Measurements from ENCODE around the gene PDZK1IP1.

The PDZK1IP1 gene

GRCh38 chr1:47192458-47193384 is 2.9 kb upstream of the PDZK1IP1 start:
- peaks cover 7% of the 10 kb centered on the region for H3K27me3 Mint-ChIP-seq
- H3K27ac Mint-ChIP-seq, result no peak overlapping the region
- H3K4me3 Mint-ChIP-seq, result no peak overlapping the region
- H3K4me1 Mint-ChIP-seq (ENCODE audit: low read depth), result no peaks in the 10 kb centered on the region
- H3K36me3 Mint-ChIP-seq (ENCODE audit: low read depth), result no peaks in the 10 kb centered on the region
- H3K9me3 Mint-ChIP-seq, result no peaks in the 10 kb centered on the region

- H3K27me3 Mint-ChIP-seq, result peaks cover 5% of the 10 kb centered on the region
- H3K4me3 Mint-ChIP-seq, result no peak overlapping the region
- H3K36me3 Mint-ChIP-seq (ENCODE audit: low read depth), result no peaks in the 10 kb centered on the region
- no peak overlapping the region for H3K27ac Mint-ChIP-seq
- H3K4me1 Mint-ChIP-seq (ENCODE audit: low read depth), result no peaks in the 10 kb centered on the region
- H3K9me3 Mint-ChIP-seq, result no peaks in the 10 kb centered on the region
Measured at GRCh38 chr1:47191940-47192457, 2.2 kb upstream of the PDZK1IP1 start.

- H3K4me3 Mint-ChIP-seq, result no peak overlapping the region
- H3K36me3 Mint-ChIP-seq (ENCODE audit: low read depth), result no peaks in the 10 kb centered on the region
- no peaks in the 10 kb centered on the region for H3K4me1 Mint-ChIP-seq (ENCODE audit: low read depth)
- no peak overlapping the region for H3K27ac Mint-ChIP-seq
- no peaks in the 10 kb centered on the region for H3K9me3 Mint-ChIP-seq
- H3K27me3 Mint-ChIP-seq, result peaks cover 5% of the 10 kb centered on the region
Measured at GRCh38 chr1:47190857-47191256, 1.0 kb upstream of the PDZK1IP1 start.

GRCh38 chr1:47190509-47190855 is 646 bp upstream of the PDZK1IP1 start:
- no peaks in the 10 kb centered on the region for H3K36me3 Mint-ChIP-seq (ENCODE audit: low read depth)
- no peaks in the 10 kb centered on the region for H3K4me1 Mint-ChIP-seq (ENCODE audit: low read depth)
- H3K27me3 Mint-ChIP-seq, result peaks cover 8% of the 10 kb centered on the region

GRCh38 chr1:47188791-47189785 is 748 bp downstream of the PDZK1IP1 start:
- Mint-ChIP-seq H3K27ac (no peak overlapping the region), H3K36me3 (ENCODE audit: low read depth) (no peaks in the 10 kb centered on the region), H3K4me1 (ENCODE audit: low read depth) (no peaks in the 10 kb centered on the region), H3K9me3 (no peaks in the 10 kb centered on the region), H3K4me3 (no peak overlapping the region), H3K27me3 (peaks cover 9% of the 10 kb centered on the region)

More at GRCh38 chr1:47190509-47190855, 646 bp upstream of the PDZK1IP1 start:
- Mint-ChIP-seq H3K4me3 (no peak overlapping the region), H3K9me3 (no peaks in the 10 kb centered on the region), H3K27ac (no peak overlapping the region)

- Mint-ChIP-seq H3K4me1 (ENCODE audit: low read depth) (no peaks in the 10 kb centered on the region), H3K27ac (no peak overlapping the region), H3K4me3 (no peak overlapping the region), H3K9me3 (no peaks in the 10 kb centered on the region), H3K36me3 (ENCODE audit: low read depth) (no peaks in the 10 kb centered on the region), H3K27me3 (peaks cover 5% of the 10 kb centered on the region)
Measured at GRCh38 chr1:47187926-47188250, 1.9 kb downstream of the PDZK1IP1 start.

- no peaks in the 10 kb centered on the region for H3K4me1 Mint-ChIP-seq (ENCODE audit: low read depth)
- H3K36me3 Mint-ChIP-seq (ENCODE audit: low read depth), result no peaks in the 10 kb centered on the region
- no peak overlapping the region for H3K27ac Mint-ChIP-seq
- H3K4me3 Mint-ChIP-seq, result no peak overlapping the region
- H3K27me3 Mint-ChIP-seq, result peaks cover 9% of the 10 kb centered on the region
- H3K9me3 Mint-ChIP-seq, result no peaks in the 10 kb centered on the region
Measured at GRCh38 chr1:47187231-47187925, 2.5 kb downstream of the PDZK1IP1 start.

- Mint-ChIP-seq H3K4me1 (ENCODE audit: low read depth) (no peaks in the 10 kb centered on the region), H3K9me3 (no peaks in the 10 kb centered on the region), H3K27me3 (peaks cover 17% of the 10 kb centered on the region), H3K27ac (no peak overlapping the region), H3K36me3 (ENCODE audit: low read depth) (no peaks in the 10 kb centered on the region), H3K4me3 (no peak overlapping the region)
Measured at GRCh38 chr1:47186267-47187185, 3.3 kb downstream of the PDZK1IP1 start.

GRCh38 chr1:47184822-47185677 is 4.8 kb downstream of the PDZK1IP1 start:
- H3K27me3 Mint-ChIP-seq, result peaks cover 27% of the 10 kb centered on the region
- no peaks in the 10 kb centered on the region for H3K36me3 Mint-ChIP-seq (ENCODE audit: low read depth)
- no peaks in the 10 kb centered on the region for H3K9me3 Mint-ChIP-seq
- H3K4me3 Mint-ChIP-seq, result no peak overlapping the region
- H3K4me1 Mint-ChIP-seq (ENCODE audit: low read depth), result no peaks in the 10 kb centered on the region
- H3K27ac Mint-ChIP-seq, result no peak overlapping the region

GRCh38 chr1:47184090-47184821 is 5.6 kb downstream of the PDZK1IP1 start:
- H3K36me3 Mint-ChIP-seq (ENCODE audit: low read depth), result no peaks in the 10 kb centered on the region
- H3K27me3 Mint-ChIP-seq, result peaks cover 34% of the 10 kb centered on the region
- no peak overlapping the region for H3K27ac Mint-ChIP-seq
- no peaks in the 10 kb centered on the region for H3K9me3 Mint-ChIP-seq
- peaks cover 5% of the 10 kb centered on the region for H3K4me1 Mint-ChIP-seq (ENCODE audit: low read depth)
- no peak overlapping the region for H3K4me3 Mint-ChIP-seq

GRCh38 chr1:47183308-47184089 is 6.3 kb downstream of the PDZK1IP1 start:
- H3K27ac Mint-ChIP-seq, result no peak overlapping the region
- H3K27me3 Mint-ChIP-seq, result peaks cover 40% of the 10 kb centered on the region
- no peaks in the 10 kb centered on the region for H3K36me3 Mint-ChIP-seq (ENCODE audit: low read depth)
- no peaks in the 10 kb centered on the region for H3K9me3 Mint-ChIP-seq
- no peak overlapping the region for H3K4me3 Mint-ChIP-seq
- H3K4me1 Mint-ChIP-seq (ENCODE audit: low read depth), result peaks cover 9% of the 10 kb centered on the region

- no peaks in the 10 kb centered on the region for H3K9me3 Mint-ChIP-seq
- no peak overlapping the region for H3K27ac Mint-ChIP-seq
- peaks cover 9% of the 10 kb centered on the region for H3K4me1 Mint-ChIP-seq (ENCODE audit: low read depth)
- no peak overlapping the region for H3K4me3 Mint-ChIP-seq
- peaks cover 44% of the 10 kb centered on the region for H3K27me3 Mint-ChIP-seq
- H3K36me3 Mint-ChIP-seq (ENCODE audit: low read depth), result no peaks in the 10 kb centered on the region
Measured at GRCh38 chr1:47182676-47183235, 7.1 kb downstream of the PDZK1IP1 start.
